ENCODE measurements around the gene PTMS. TPM values are rescaled to one million over a fixed set of nuclear protein-coding genes. Genes with fewer than 3 reads are reported as not detected.
"Not testable (repeated sequence)": the region's sequence is repeated elsewhere in the genome, so short reads cannot be mapped to it uniquely, and the experiment has no call there.

PTMS gene
- total RNA-seq, 1 donor from 2014 or later = 395 TPM

- Mint-ChIP-seq H3K27ac (no peak overlapping the region), H3K4me3 (no peak overlapping the region), H3K4me1 (ENCODE audit: unreplicated experiment) (peaks cover 6% of the 10 kb centered on the region), H3K36me3 (peaks cover 6% of the 10 kb centered on the region), H3K27me3 (no peaks in the 10 kb centered on the region), H3K9me3 (no peaks in the 10 kb centered on the region)
- no peak for DNase-seq (ENCODE audit: extremely low spot score, unreplicated experiment)
- no peak for TF ChIP-seq CTCF (conservative IDR thresholded peaks at IDR 0.05)
Observed at GRCh38 chr12:6736754-6737153, 29.4 kb upstream of the PTMS start.

- not testable (repeated sequence) for H3K4me1 Mint-ChIP-seq (ENCODE audit: unreplicated experiment); H3K9me3 Mint-ChIP-seq; DNase-seq (ENCODE audit: extremely low spot score, unreplicated experiment); H3K4me3 Mint-ChIP-seq; H3K27ac Mint-ChIP-seq; H3K27me3 Mint-ChIP-seq
- peaks cover 12% of the 10 kb centered on the region for H3K36me3 Mint-ChIP-seq
Observed at GRCh38 chr12:6742080-6742479, 24.1 kb upstream of the PTMS start.

GRCh38 chr12:6742834-6743233 is 23.3 kb upstream of the PTMS start:
- Mint-ChIP-seq H3K36me3 (peaks cover 19% of the 10 kb centered on the region), H3K4me1 (ENCODE audit: unreplicated experiment) (peaks cover 6% of the 10 kb centered on the region), H3K27me3 (no peaks in the 10 kb centered on the region), H3K4me3 (no peak overlapping the region), H3K9me3 (no peaks in the 10 kb centered on the region), H3K27ac (no peak overlapping the region)
- no peak for TF ChIP-seq CTCF (conservative IDR thresholded peaks at IDR 0.05)
- DNase-seq (ENCODE audit: extremely low spot score, unreplicated experiment) = no peak

GRCh38 chr12:6743300-6743699 is 22.9 kb upstream of the PTMS start:
- H3K9me3 Mint-ChIP-seq; H3K4me3 Mint-ChIP-seq; H3K4me1 Mint-ChIP-seq (ENCODE audit: unreplicated experiment); H3K27ac Mint-ChIP-seq; H3K27me3 Mint-ChIP-seq; DNase-seq (ENCODE audit: extremely low spot score, unreplicated experiment): not testable (repeated sequence)
- H3K36me3 Mint-ChIP-seq = peaks cover 24% of the 10 kb centered on the region

GRCh38 chr12:6745741-6746525 is 20.2 kb upstream of the PTMS start:
- peaks cover 6% of the 10 kb centered on the region for H3K4me1 Mint-ChIP-seq (ENCODE audit: unreplicated experiment)
- no peak for DNase-seq (ENCODE audit: extremely low spot score, unreplicated experiment)

GRCh38 chr12:6747216-6747615 is 18.9 kb upstream of the PTMS start:
- peaks cover 40% of the 10 kb centered on the region for H3K36me3 Mint-ChIP-seq
- H3K27ac Mint-ChIP-seq = peak overlapping the region; percentile 7

More at GRCh38 chr12:6745741-6746525, 20.2 kb upstream of the PTMS start:
- peak overlapping the region; percentile 54 for H3K27ac Mint-ChIP-seq
- H3K27me3 Mint-ChIP-seq = no peaks in the 10 kb centered on the region
- H3K4me3 Mint-ChIP-seq = no peak overlapping the region
- no peak for TF ChIP-seq CTCF (conservative IDR thresholded peaks at IDR 0.05)
- peaks cover 35% of the 10 kb centered on the region for H3K36me3 Mint-ChIP-seq
- no peaks in the 10 kb centered on the region for H3K9me3 Mint-ChIP-seq

More at GRCh38 chr12:6747216-6747615, 18.9 kb upstream of the PTMS start:
- DNase-seq (ENCODE audit: extremely low spot score, unreplicated experiment) = no peak
- Mint-ChIP-seq H3K27me3 (no peaks in the 10 kb centered on the region), H3K9me3 (no peaks in the 10 kb centered on the region), H3K4me3 (no peak overlapping the region), H3K4me1 (ENCODE audit: unreplicated experiment) (peaks cover 10% of the 10 kb centered on the region)
- TF ChIP-seq CTCF (conservative IDR thresholded peaks at IDR 0.05) = no peak

Data from type B pancreatic cell (in vitro differentiated cells).